Endothelial cell of umbilical vein (primary cell): ENCODE measurements around the gene NGF. TPM values are rescaled to one million over a fixed set of nuclear protein-coding genes. Genes with fewer than 3 reads are reported as not detected.

ENCODE experiments used
- BruUV-seq: library from RNA; stranded (reverse); fragments of 400-500 nt; replicated peaks from 2 replicates; lab custom pipeline; 2021; lab: Mats Ljungman, UMichigan
- CTCF ChIA-PET: fragments of 300-600, 350-600 bp; sonication (Branson Sonifier 250); formaldehyde crosslinking; loops from one replicate; lab custom pipeline; 2021; ENCODE audit warnings: antibody characterized with exemption, inconsistent platforms; lab: Charles Lee
- POLR2A ChIA-PET: fragments of 300-600, 350-600 bp; sonication (Branson Sonifier 250); formaldehyde crosslinking; loops from one replicate; lab custom pipeline; 2021; ENCODE audit warnings: antibody characterized with exemption, inconsistent platforms; lab: Charles Lee
- DNase-seq: peaks from one replicate; pipeline ENCODE4 v3.0.0-alpha.2; 2011; ENCODE audit warnings: low read depth, low spot score
- FAIRE-seq: peaks from 2 replicates; lab custom pipeline; 2011; peaks lifted over from hg19 to GRCh38; lab: Jason Lieb, UNC
- H2AFZ ChIP-seq: 2 replicates; pipeline ENCODE4 v1.6.0; 2012; ENCODE audit warnings: low read depth, low read length, control low read depth, inconsistent platforms
- H3K27ac ChIP-seq: 2 replicates; pipeline ENCODE4 v1.5.1; 2011; ENCODE audit warnings: low read depth, mild to moderate bottlenecking, control low read depth, low read length, moderate library complexity; ENCODE audit not compliant: insufficient read depth
- H3K27me3 ChIP-seq, 2 experiments: 2 replicates each; pipeline versions ENCODE4 v1.6.0 to v1.6.1; 2011; ENCODE audit warnings: low read length in 2 of 2, mixed read lengths in 1 of 2; ENCODE audit not compliant: control insufficient read depth in 2 of 2, insufficient read depth in 2 of 2
- H3K36me3 ChIP-seq, 2 experiments: 2 replicates in 1 of 2; 3 replicates in 1 of 2; pipeline ENCODE4 v1.5.1; 2011; ENCODE audit warnings: low read length in 2 of 2, mild to moderate bottlenecking in 1 of 2, moderate library complexity in 1 of 2; ENCODE audit not compliant: control insufficient read depth in 2 of 2, insufficient read depth in 2 of 2; ENCODE audit errors: extremely low read depth in 1 of 2
- H3K4me1 ChIP-seq: 3 replicates; pipeline ENCODE4 v1.5.1; 2011; ENCODE audit warnings: mild to moderate bottlenecking, low read length; ENCODE audit not compliant: control insufficient read depth, insufficient read depth; ENCODE audit errors: extremely low read depth
- H3K4me2 ChIP-seq: 2 replicates; pipeline ENCODE4 v1.6.1; 2011; ENCODE audit warnings: low read length, control low read depth, mixed read lengths; ENCODE audit not compliant: insufficient read depth
- H3K4me3 ChIP-seq, 3 experiments: fragments of 200-600 bp in 1 of 3; sonication (generic), shearing (Covaris generic) in 1 of 3; replicated peaks in 1 of 3; 2 replicates each; pipeline ENCODE4 v1.5.1; 2011 to 2016; ENCODE audit warnings: control low read depth in 3 of 3, low read length in 3 of 3, mild to moderate bottlenecking in 2 of 3, inconsistent platforms in 1 of 3, low read depth in 1 of 3, moderate library complexity in 1 of 3; ENCODE audit not compliant: insufficient read depth in 1 of 3
- H3K79me2 ChIP-seq: 2 replicates; pipeline ENCODE4 v1.6.0; 2012; ENCODE audit warnings: low read length, inconsistent platforms; ENCODE audit not compliant: control insufficient read depth, insufficient read depth
- H3K9ac ChIP-seq: replicated peaks from 2 replicates; pipeline ENCODE3; 2011; ENCODE audit warnings: low read length, control low read depth; ENCODE audit not compliant: insufficient read depth; ENCODE audit errors: extremely low read depth
- H3K9me1 ChIP-seq: replicated peaks from 3 replicates; pipeline ENCODE4 v1.6.0; 2011; ENCODE audit warnings: mild to moderate bottlenecking, low read length; ENCODE audit not compliant: control insufficient read depth, insufficient read depth; ENCODE audit errors: extremely low read depth
- H3K9me3 ChIP-seq: replicated peaks from 2 replicates; pipeline ENCODE4 v1.5.1; 2012; ENCODE audit warnings: low read length, inconsistent platforms; ENCODE audit not compliant: control insufficient read depth, insufficient read depth
- H4K20me1 ChIP-seq: replicated peaks from 2 replicates; pipeline ENCODE3; 2011; ENCODE audit warnings: mild to moderate bottlenecking, low read length; ENCODE audit not compliant: control insufficient read depth, insufficient read depth; ENCODE audit errors: extremely low read depth
- CTCF ChIP-seq, 2 donors: IDR thresholded peaks; 1 replicate in 1 of 2; 2 replicates in 1 of 2; pipeline ENCODE4 v1.5.1; 2011; ENCODE audit warnings: low read length in 2 of 2, mild to moderate bottlenecking in 2 of 2, moderate library complexity in 2 of 2, control low read depth in 1 of 2, inconsistent platforms in 1 of 2, low read depth in 1 of 2; ENCODE audit not compliant: insufficient read depth in 1 of 2; ENCODE audit errors: extremely low read depth in 1 of 2
- EZH2 ChIP-seq: IDR thresholded peaks from 2 replicates; pipeline ENCODE4 v1.6.1; 2012; ENCODE audit warnings: borderline replicate concordance, low read depth, mild to moderate bottlenecking, moderate library complexity, low read length, inconsistent platforms; ENCODE audit not compliant: severe bottlenecking
- FOS ChIP-seq: IDR thresholded peaks from 2 replicates; pipeline ENCODE4 v1.6.1; 2011; ENCODE audit warnings: mild to moderate bottlenecking, low read length, moderate library complexity, borderline replicate concordance; ENCODE audit not compliant: insufficient read depth
- GATA2 ChIP-seq: IDR thresholded peaks from 2 replicates; pipeline ENCODE4 v1.7.0; 2011; ENCODE audit warnings: low read depth, mild to moderate bottlenecking, moderate library complexity, mixed read lengths, low read length; ENCODE audit not compliant: insufficient read length, insufficient read depth
- JUN ChIP-seq: IDR thresholded peaks from 2 replicates; pipeline ENCODE4 v1.6.1; 2011; ENCODE audit warnings: borderline replicate concordance, low read depth; ENCODE audit not compliant: insufficient read length, insufficient read depth
- MAX ChIP-seq: IDR thresholded peaks from 2 replicates; pipeline ENCODE4 v1.6.1; 2011; ENCODE audit not compliant: insufficient read depth, insufficient read length
- MYC ChIP-seq: IDR thresholded peaks from one replicate; pipeline ENCODE4 v1.6.1; 2011; ENCODE audit warnings: mild to moderate bottlenecking, low read depth, low read length
- POLR2A ChIP-seq: IDR thresholded peaks from 2 replicates; pipeline ENCODE4 v1.6.1; 2012; ENCODE audit warnings: low read depth, mild to moderate bottlenecking, control low read depth, low read length
- POLR2AphosphoS5 ChIP-seq: IDR thresholded peaks from 2 replicates; pipeline ENCODE4 v1.6.1; 2012; ENCODE audit warnings: low read depth, mild to moderate bottlenecking, control low read depth, low read length, moderate library complexity; ENCODE audit not compliant: insufficient read depth
- dilution Hi-C: fragments of 300-500 bp; cut with MboI; formaldehyde crosslinking; loops from one replicate; pipeline ENCODE4 v1.15.0; 2019; ENCODE audit warnings: low sequenced_read_pairs; ENCODE audit not compliant: extremely low pct_ligation_motif_present
- intact Hi-C: fragments of 100-400 bp; cut with micrococcal nuclease; formaldehyde crosslinking; loops from one replicate; pipeline ENCODE4 v1.10.0; 2022
- polyA plus RNA-seq, 4 experiments: library from polyadenylated mRNA; depleted of rRNA in 3 of 4; stranded (reverse) in 3 of 4; unstranded in 1 of 4; fragments of >200 nt; gene quantifications; 2 replicates each; pipeline versions ENCODE4 v1.2.1 to v1.2.3, GENCODE V29; 2011 to 2012; ENCODE audit warnings: missing spikeins in 1 of 4
- total RNA-seq: library from RNA; stranded (reverse); gene quantifications from 2 replicates; pipeline ENCODE4 v1.2.3, GENCODE V29; 2021

The NGF gene
- total and polyA plus RNA-seq, 2 donors (not counting 3 experiments of a cell fraction or from before 2014, with no cell fraction given) = not detected

GRCh38 chr1:115251340-115251748, 86.7 kb downstream of the NGF start:
- Histone ChIP-seq H3K4me2 (peak overlapping the region; percentile 25), H3K4me1 (peaks cover 5% of the 10 kb centered on the region), H2AFZ (no peak overlapping the region), H3K36me3 (no peaks in the 10 kb centered on the region), H4K20me1 (no peaks in the 10 kb centered on the region), H3K9me3 (no peaks in the 10 kb centered on the region), H3K9me1 (no peaks in the 10 kb centered on the region), H3K27ac (peak overlapping the region; percentile 24), H3K27me3 (no peaks in the 10 kb centered on the region), H3K4me3 (no peak overlapping the region), H3K9ac (no peak overlapping the region), H3K79me2 (no peaks in the 10 kb centered on the region)
- dilution Hi-C loops = no loop called here
- ChIA-PET CTCF (no interaction called here), POLR2A (no interaction called here)
- no TSS peak for BruUV-seq
- no peak for DNase-seq
- no peak for FAIRE-seq
- intact Hi-C loops = no loop called here
- TF ChIP-seq FOS (no peak), MYC (no peak), POLR2AphosphoS5 (no peak), EZH2 (no peak), GATA2 (no peak), CTCF (IDR thresholded peaks at IDR 0.05; ENCODE audit: extremely low read depth in 1 of 2, insufficient read depth in 1 of 2, low read depth in 1 of 2, low read length in 2 of 2) (no peak), JUN (no peak), MAX (no peak), POLR2A (no peak)
